Type B pancreatic cell (in vitro differentiated cells): Measurements from ENCODE around the gene PSMA6. TPM values are rescaled to one million over a fixed set of nuclear protein-coding genes. Genes with fewer than 3 reads are reported as not detected.

Experiments used
- DNase-seq: peaks from one replicate; pipeline ENCODE4 v3.0.0; 2021; ENCODE audit warnings: mixed read lengths; ENCODE audit not compliant: unreplicated experiment; ENCODE audit errors: extremely low spot score
- H3K27ac Mint-ChIP-seq: 2 replicates; pipeline ENCODE4 v1.8.0; 2021; ENCODE audit warnings: mild to moderate bottlenecking, mixed read lengths
- H3K27me3 Mint-ChIP-seq: 2 replicates; pipeline ENCODE4 v1.8.0; 2021; ENCODE audit warnings: mixed read lengths
- H3K36me3 Mint-ChIP-seq: 2 replicates; pipeline ENCODE4 v1.8.0; 2021; ENCODE audit warnings: mixed read lengths
- H3K4me1 Mint-ChIP-seq: one replicate; pipeline ENCODE4 v1.8.0; 2021; ENCODE audit warnings: mixed read lengths; ENCODE audit not compliant: unreplicated experiment
- H3K4me3 Mint-ChIP-seq: 2 replicates; pipeline ENCODE4 v1.8.0; 2021; ENCODE audit warnings: mild to moderate bottlenecking, mixed read lengths
- H3K9me3 Mint-ChIP-seq: 2 replicates; pipeline ENCODE4 v1.8.0; 2021; ENCODE audit warnings: mixed read lengths
- CTCF ChIP-seq: fragments of 200-600 bp; sonication (generic); conservative IDR thresholded peaks from 2 replicates; pipeline ENCODE4 v1.5.0; 2021; ENCODE audit warnings: antibody characterized with exemption, mild to moderate bottlenecking
- total RNA-seq: library from RNA; stranded (reverse); gene quantifications from 2 replicates; pipeline ENCODE4 v1.2.1, GENCODE V29; 2021; ENCODE audit warnings: low replicate concordance

Gene PSMA6
- total RNA-seq, 1 donor from 2014 or later: 172 TPM

- no peak for DNase-seq
- no peaks in the 10 kb centered on the region for H3K4me1 Mint-ChIP-seq
- peaks cover 12% of the 10 kb centered on the region for H3K36me3 Mint-ChIP-seq
- no peak overlapping the region for H3K4me3 Mint-ChIP-seq
- no peaks in the 10 kb centered on the region for H3K27me3 Mint-ChIP-seq
- no peaks in the 10 kb centered on the region for H3K9me3 Mint-ChIP-seq
- H3K27ac Mint-ChIP-seq: no peak overlapping the region
- TF ChIP-seq CTCF: no peak
Observed at GRCh38 chr14:35254736-35255135, 37.4 kb upstream of the PSMA6 start.

GRCh38 chr14:35255711-35256110, 36.5 kb upstream of the PSMA6 start:
- Mint-ChIP-seq H3K9me3 (no peaks in the 10 kb centered on the region), H3K27me3 (no peaks in the 10 kb centered on the region), H3K36me3 (peaks cover 17% of the 10 kb centered on the region), H3K4me3 (no peak overlapping the region), H3K4me1 (no peaks in the 10 kb centered on the region), H3K27ac (no peak overlapping the region)
- TF ChIP-seq CTCF: no peak
- no peak for DNase-seq

GRCh38 chr14:35257809-35258208, 34.4 kb upstream of the PSMA6 start:
- Mint-ChIP-seq H3K4me3 (no peak overlapping the region), H3K27me3 (no peaks in the 10 kb centered on the region)

GRCh38 chr14:35258420-35258819, 33.8 kb upstream of the PSMA6 start:
- no peak for TF ChIP-seq CTCF
- Mint-ChIP-seq H3K36me3 (peaks cover 14% of the 10 kb centered on the region), H3K27me3 (no peaks in the 10 kb centered on the region), H3K4me1 (no peaks in the 10 kb centered on the region), H3K4me3 (no peak overlapping the region), H3K27ac (no peak overlapping the region), H3K9me3 (no peaks in the 10 kb centered on the region)
- DNase-seq: no peak

More at GRCh38 chr14:35257809-35258208, 34.4 kb upstream of the PSMA6 start:
- Mint-ChIP-seq H3K4me1 (no peaks in the 10 kb centered on the region), H3K9me3 (no peaks in the 10 kb centered on the region), H3K36me3 (peaks cover 15% of the 10 kb centered on the region), H3K27ac (no peak overlapping the region)
- TF ChIP-seq CTCF: no peak
- DNase-seq: no peak

- Mint-ChIP-seq H3K4me3 (no peak overlapping the region), H3K4me1 (no peaks in the 10 kb centered on the region), H3K9me3 (no peaks in the 10 kb centered on the region), H3K27me3 (no peaks in the 10 kb centered on the region), H3K27ac (no peak overlapping the region), H3K36me3 (peaks cover 15% of the 10 kb centered on the region)
- DNase-seq: no peak
- no peak for TF ChIP-seq CTCF
Observed at GRCh38 chr14:35261774-35262173, 30.4 kb upstream of the PSMA6 start.

GRCh38 chr14:35262436-35262835, 29.7 kb upstream of the PSMA6 start:
- Mint-ChIP-seq H3K27me3 (no peaks in the 10 kb centered on the region), H3K4me1 (no peaks in the 10 kb centered on the region), H3K36me3 (peaks cover 20% of the 10 kb centered on the region), H3K9me3 (no peaks in the 10 kb centered on the region), H3K4me3 (no peak overlapping the region), H3K27ac (peak overlapping the region; percentile 7)
- TF ChIP-seq CTCF: no peak
- DNase-seq: no peak
